Hematopoietic multipotent progenitor cell treated with erythropoietin and hydrocortisone succinate and interleukin-3 and kit ligand, for 8 days (in vitro differentiated cells): Measurements from ENCODE around the gene ARHGEF10L.
A peak's percentile ranks its signal among the peaks of the same experiment; 100 is the strongest.
"Not testable (repeated sequence)": the region's sequence is repeated elsewhere in the genome, so short reads cannot be mapped to it uniquely, and the experiment has no call there.

Experiments
- DNase-seq: peaks from one replicate; pipeline ENCODE4 v3.0.0-alpha.2; 2015

ARHGEF10L gene, protein sequence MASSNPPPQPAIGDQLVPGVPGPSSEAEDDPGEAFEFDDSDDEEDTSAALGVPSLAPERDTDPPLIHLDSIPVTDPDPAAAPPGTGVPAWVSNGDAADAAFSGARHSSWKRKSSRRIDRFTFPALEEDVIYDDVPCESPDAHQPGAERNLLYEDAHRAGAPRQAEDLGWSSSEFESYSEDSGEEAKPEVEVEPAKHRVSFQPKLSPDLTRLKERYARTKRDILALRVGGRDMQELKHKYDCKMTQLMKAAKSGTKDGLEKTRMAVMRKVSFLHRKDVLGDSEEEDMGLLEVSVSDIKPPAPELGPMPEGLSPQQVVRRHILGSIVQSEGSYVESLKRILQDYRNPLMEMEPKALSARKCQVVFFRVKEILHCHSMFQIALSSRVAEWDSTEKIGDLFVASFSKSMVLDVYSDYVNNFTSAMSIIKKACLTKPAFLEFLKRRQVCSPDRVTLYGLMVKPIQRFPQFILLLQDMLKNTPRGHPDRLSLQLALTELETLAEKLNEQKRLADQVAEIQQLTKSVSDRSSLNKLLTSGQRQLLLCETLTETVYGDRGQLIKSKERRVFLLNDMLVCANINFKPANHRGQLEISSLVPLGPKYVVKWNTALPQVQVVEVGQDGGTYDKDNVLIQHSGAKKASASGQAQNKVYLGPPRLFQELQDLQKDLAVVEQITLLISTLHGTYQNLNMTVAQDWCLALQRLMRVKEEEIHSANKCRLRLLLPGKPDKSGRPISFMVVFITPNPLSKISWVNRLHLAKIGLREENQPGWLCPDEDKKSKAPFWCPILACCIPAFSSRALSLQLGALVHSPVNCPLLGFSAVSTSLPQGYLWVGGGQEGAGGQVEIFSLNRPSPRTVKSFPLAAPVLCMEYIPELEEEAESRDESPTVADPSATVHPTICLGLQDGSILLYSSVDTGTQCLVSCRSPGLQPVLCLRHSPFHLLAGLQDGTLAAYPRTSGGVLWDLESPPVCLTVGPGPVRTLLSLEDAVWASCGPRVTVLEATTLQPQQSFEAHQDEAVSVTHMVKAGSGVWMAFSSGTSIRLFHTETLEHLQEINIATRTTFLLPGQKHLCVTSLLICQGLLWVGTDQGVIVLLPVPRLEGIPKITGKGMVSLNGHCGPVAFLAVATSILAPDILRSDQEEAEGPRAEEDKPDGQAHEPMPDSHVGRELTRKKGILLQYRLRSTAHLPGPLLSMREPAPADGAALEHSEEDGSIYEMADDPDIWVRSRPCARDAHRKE (N-terminal part only)

GRCh38 chr1:17539477-17540254 lies at the start of gene ARHGEF10L:
TSS of gene ARHGEF10L (plus strand) at chr1:17539698. CDS start at chr1:17580596, 40,898 bp downstream.
- no peak for DNase-seq

GRCh38 chr1:17489768-17490417 lies 49.6 kb upstream of the ARHGEF10L start:
- not testable (repeated sequence) for DNase-seq

- not testable (repeated sequence) for DNase-seq
Measured at GRCh38 chr1:17490667-17491066, 48.8 kb upstream of the ARHGEF10L start.

DNA sequence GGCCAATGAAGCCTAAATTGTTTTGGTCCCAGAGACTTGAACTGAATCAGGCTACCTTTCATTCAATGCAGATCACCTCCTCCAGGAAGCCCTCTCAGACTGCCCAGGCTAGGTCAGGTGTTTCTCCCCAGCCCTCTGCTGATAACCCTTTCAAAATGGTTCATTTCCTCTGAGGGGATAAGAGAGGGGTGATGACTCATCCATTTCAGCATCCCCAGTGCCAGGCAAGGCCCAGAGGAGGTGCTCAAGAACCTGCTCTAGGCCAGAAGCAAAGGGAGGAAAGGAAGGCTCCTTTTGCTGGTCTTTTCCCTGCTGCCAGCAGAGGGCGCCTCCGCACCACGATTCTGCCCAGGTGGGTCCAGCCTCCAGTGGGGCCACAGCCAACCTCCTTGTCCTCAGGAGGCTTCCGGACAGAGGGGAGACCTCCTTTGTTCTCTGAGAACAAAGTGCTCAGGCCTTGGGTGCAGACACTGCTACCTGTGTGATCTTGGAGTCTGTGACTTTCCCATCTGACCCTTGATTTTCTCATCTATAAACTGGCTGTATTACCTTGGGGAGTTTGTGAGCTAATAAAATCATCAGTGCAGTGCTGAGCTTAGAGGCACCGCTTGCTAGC lies 45.3 kb upstream of the ARHGEF10L start:
- peak; percentile 73 for DNase-seq

DNA sequence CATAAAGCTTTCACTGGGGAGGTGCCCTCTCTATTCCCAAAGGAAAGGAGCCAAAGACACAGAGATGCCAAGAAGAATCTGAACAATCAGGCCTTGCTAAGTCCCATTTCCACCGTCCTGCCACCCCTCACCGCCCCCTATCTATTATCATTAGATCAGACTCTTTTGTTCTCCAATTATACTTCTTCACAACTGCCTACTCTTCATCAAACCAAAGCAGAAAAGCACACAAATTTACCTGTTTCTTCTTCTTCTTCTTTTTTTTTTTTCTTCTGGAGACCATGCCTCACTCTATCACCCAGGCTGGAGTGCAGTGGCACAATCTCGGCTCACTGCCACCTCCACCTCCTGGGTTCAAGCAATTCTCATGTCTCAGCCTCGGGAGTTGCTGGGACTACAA lies 43.1 kb upstream of the ARHGEF10L start:
- DNase-seq: no peak

GRCh38 chr1:17498214-17498613 lies 41.3 kb upstream of the ARHGEF10L start:
- DNase-seq: no peak

GRCh38 chr1:17502326-17502778 lies 37.1 kb upstream of the ARHGEF10L start:
- peak; percentile 66 for DNase-seq

GRCh38 chr1:17503146-17503545 lies 36.4 kb upstream of the ARHGEF10L start:
- DNase-seq: no peak

GRCh38 chr1:17507200-17507599 lies 32.3 kb upstream of the ARHGEF10L start:
- not testable (repeated sequence) for DNase-seq

- no peak for DNase-seq
Measured at GRCh38 chr1:17507915-17508314, 31.6 kb upstream of the ARHGEF10L start.

DNA sequence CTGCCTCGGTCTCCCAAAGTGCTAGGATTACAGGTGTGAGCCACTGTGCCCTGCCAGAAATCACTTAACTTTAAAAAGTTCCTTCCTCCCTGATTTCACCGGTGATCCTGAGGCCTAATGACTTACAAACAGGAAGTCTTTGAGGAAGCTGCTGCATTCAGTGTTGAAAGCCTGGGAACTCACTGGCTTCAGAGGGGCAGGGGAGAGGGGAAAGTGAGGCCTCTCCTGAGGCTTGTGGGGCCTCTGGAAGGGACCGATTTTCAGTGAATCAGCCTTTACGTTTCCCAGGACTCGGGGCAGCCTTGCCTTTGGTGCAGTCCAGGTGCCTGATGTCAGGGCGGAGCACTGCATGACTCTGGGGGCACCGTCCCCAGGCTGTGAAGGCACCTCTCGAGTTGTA lies 30.1 kb upstream of the ARHGEF10L start:
- no peak for DNase-seq

DNA sequence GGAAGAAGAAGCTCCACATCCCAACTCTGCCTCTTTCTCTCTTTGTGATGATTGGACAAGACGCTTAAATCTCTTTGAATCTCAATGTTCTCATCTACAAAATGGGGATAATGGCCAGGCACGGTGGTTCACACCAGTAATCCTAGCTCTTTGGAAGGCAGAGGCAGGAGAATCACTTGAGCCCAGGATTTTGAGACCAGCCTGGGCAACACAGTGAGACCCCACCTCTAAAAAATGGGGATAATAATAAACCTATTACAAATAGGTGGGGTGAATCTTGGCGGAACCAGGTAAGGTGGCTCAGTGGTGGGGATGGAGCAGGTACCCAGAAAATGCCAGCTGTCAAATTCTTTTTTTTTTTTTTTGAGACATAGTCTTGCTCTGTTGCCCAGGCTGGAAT lies 29.4 kb upstream of the ARHGEF10L start:
- no peak for DNase-seq

DNA sequence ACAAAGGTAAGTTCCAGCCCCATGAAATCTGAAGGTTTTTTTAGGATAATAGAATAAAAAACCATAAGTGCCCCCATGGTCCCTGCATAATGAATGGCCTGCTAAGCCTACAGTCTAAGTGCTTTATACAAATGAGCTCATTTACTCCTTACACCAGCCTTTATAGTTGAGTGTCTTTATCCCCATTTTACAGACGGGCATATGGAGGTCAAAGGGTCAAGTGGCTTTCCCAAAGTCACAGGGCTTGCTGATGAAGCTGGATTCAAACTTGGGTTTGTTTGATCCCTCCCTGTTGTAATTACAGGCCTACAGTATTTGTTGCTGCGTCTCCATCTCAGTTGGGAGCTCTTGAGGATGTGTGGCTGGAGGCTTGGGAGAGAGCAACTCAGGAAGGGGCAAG lies 28.3 kb upstream of the ARHGEF10L start:
- no peak for DNase-seq

DNA sequence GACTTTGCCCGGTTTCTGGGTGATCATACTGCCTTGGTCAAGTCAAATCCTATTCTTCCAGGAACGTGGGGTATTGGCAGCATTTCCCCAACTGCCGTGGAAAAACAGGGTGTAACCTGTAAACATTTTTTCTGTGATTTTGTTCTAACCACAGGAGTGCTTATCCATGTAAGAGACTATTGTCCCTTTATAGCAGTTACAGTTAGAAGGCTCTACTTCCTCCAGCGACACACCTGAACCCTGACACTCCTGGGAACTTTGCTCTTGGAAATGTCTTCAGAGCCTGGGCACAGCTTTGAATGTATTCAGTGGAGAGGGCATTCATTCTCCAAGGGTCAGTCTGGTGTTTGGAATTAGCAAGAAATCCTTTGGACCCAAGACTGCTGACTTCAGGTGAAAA lies 26.4 kb upstream of the ARHGEF10L start:
- DNase-seq: no peak

DNA sequence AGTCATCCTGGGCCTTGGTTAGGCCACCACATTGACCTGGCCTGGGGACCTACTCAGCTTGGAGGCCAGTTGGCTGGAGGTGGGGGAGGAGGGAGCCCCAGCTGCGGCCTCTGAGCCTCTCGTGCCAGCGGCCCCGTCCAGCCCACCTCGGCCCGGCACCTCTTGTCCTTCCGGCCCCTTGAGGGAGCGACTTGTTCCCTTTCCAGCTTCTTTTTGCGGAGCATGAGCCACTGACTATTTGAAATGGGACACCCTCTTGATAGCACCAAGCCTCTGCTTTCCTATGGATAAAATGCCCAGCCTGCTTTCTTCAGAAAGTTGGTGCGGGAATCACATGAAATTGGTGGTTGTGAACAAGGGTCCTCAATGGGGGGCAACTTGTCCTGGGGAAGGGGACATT lies 24.7 kb upstream of the ARHGEF10L start:
- no peak for DNase-seq

DNA sequence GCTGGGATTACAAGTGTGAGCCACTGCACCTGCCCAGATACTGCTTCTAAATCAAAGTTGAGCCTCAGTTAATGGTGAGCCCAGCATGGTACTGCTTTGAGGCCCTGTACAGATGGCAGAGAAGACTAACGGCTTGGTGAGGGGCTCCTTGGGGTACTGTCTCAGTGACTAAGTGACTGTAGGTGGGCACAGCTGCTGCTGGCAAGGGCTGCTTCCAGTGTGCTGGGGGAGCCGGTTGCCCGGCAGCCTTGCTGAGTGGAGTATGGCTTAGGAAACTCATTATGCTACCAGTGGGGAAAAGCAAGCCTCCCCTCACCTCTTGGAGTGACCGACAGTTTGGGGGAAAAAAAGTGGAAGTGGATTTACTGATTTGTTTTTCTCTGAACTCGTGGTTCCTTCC lies 23.6 kb upstream of the ARHGEF10L start:
- no peak for DNase-seq

- no peak for DNase-seq
Measured at GRCh38 chr1:17516303-17517214, 22.9 kb upstream of the ARHGEF10L start.

DNA sequence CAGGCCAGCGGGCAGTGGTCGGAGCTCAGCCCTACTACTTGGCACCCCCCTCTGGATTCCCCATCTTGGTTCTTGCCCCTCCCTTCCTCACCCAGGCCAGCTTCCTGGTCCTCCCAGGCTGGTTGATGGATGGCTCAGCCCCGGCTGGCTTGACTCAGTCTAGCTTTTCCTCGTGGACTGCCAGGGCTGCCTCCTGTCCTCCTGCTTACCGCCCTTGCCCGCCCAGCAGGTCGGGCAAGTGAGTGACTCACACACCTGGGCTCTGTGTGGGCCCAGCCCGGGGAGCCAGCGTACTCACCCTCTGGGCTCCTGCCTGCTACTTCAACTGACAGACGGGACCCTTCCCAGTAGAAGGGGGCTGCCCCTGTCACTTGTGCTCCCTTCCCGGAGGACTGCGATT lies 19.5 kb upstream of the ARHGEF10L start:
- no peak for DNase-seq

- no peak for DNase-seq
Measured at GRCh38 chr1:17520473-17521319, 18.8 kb upstream of the ARHGEF10L start.
